GM18498 (cell line): ENCODE measurements around the gene GNA12.

Source experiments
- ATAC-seq: cut with Tn5 transposase; IDR thresholded peaks from one replicate; pipeline ENCODE4 v1.9.1; 2021; ENCODE audit warnings: mild to moderate bottlenecking, moderate library complexity; ENCODE audit not compliant: unreplicated experiment

The GNA12 gene

GRCh38 chr7:2805213-2805944 is 38.7 kb downstream of the GNA12 start:
- no peak for ATAC-seq

GRCh38 chr7:2804227-2804763 is 39.8 kb downstream of the GNA12 start:
- no peak for ATAC-seq

GRCh38 chr7:2803755-2804154 is 40.4 kb downstream of the GNA12 start:
- no peak for ATAC-seq

GRCh38 chr7:2803342-2803692 is 40.8 kb downstream of the GNA12 start:
- no peak for ATAC-seq

- no peak for ATAC-seq
These were observed 41.4 kb downstream of the GNA12 start for GRCh38 chr7:2802504-2803341.

- no peak for ATAC-seq
These were observed 42.0 kb downstream of the GNA12 start for GRCh38 chr7:2802101-2802500.

- no peak for ATAC-seq
These were observed 43.0 kb downstream of the GNA12 start for GRCh38 chr7:2800931-2801688.

GRCh38 chr7:2800220-2800930 is 43.7 kb downstream of the GNA12 start:
- no peak for ATAC-seq

- ATAC-seq: no peak
These were observed 44.9 kb downstream of the GNA12 start for GRCh38 chr7:2799253-2799652.

- no peak for ATAC-seq
These were observed 45.4 kb downstream of the GNA12 start for GRCh38 chr7:2798669-2799068.

- no peak for ATAC-seq
These were observed 47.5 kb downstream of the GNA12 start for GRCh38 chr7:2796358-2797352.

GRCh38 chr7:2795906-2796305 is 48.2 kb downstream of the GNA12 start:
- no peak for ATAC-seq

- ATAC-seq: no peak
These were observed 49.1 kb downstream of the GNA12 start for GRCh38 chr7:2794836-2795636.

- ATAC-seq: no peak
These were observed 51.1 kb downstream of the GNA12 start for GRCh38 chr7:2792856-2793487.

GRCh38 chr7:2792235-2792634 is 51.9 kb downstream of the GNA12 start:
- ATAC-seq: no peak

GRCh38 chr7:2791390-2791789 is 52.7 kb downstream of the GNA12 start:
- no peak for ATAC-seq

GRCh38 chr7:2787251-2787951 is 56.7 kb downstream of the GNA12 start:
- no peak for ATAC-seq
